Activated CD4-positive, alpha-beta T cell treated with anti-CD3 and anti-CD28 coated beads for 48 hours (primary cell): ENCODE data around the gene IRX6.

ENCODE experiments used
- DNase-seq: peaks from one replicate; pipeline ENCODE4 v3.0.0-alpha.2; 2020

IRX6 gene

DNA sequence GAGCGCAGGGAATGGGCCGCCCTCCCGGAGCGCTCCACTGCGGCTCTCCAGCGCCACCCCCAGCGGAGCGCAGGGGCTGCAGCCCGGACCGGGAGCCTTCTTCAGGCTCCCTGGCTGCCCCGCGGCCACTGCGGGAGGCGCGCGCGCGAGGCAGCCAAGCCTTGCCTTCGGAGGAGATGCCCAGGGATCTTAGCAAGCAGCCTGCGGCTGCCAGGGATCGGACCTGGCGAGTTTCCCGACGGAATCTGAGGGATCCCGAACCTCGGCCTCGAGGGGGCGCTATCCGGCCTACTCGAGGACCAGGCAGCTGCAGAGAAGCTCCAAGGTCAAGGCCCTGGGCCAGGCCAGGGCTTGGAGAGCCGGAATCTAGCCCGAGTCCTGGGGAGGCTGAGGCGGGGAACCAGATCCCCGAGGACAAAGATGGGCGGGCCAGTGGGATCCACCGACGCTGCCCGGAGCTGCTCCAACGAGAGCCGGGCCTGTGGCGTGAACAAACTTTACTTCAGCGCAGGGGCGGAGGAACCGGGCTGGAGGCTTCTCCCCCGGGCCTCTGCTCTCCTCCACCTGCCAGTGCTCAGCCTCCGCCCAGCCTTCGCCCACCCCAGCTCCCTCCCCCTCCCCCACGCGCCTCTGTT, at the start of gene IRX6:
Gene IRX6, plus strand, starts transcription at position 567 of the 635 bp plus-strand sequence. CDS start 889 bp downstream, outside the sequence.
- no peak for DNase-seq

DNA sequence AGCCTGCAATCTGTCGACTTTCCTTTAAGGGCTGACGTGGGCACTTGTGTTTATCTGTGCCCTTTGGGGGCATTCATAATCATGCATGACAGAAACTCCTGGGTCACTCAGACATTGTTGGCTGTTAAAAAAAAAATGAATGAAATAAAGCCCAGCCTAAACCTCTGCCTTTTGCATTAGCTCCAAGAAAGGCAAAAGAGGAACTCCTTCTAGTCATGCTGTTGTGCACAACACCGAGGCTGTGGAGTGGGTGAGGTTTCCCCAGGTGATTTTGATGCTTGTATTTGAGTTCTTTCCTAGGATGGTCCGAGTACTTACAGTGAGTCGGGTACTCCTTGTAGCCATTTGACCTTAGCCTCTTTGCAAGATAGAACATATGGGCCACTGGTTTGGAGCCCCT, 49.6 kb upstream of the IRX6 start:
- no peak for DNase-seq

DNA sequence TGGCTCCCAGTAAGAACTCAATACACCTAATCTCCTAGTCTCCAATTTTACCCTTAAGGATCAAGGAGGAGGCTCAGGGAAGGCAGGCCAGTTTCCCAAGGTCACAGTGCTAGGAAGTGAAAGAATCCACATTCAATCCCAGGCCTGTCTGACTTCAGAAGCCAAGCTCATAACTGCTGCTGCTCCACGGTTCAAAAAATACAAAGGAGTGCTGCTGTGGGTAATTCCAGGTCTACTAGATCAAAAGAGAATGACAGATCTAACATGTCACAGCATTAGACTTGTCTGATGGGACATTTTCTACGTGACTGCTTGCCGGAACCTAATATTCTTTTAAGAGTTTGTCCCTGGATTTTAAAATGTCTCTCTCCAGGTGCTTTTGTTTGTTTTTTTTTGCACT, 48.8 kb upstream of the IRX6 start:
- no peak for DNase-seq

DNA sequence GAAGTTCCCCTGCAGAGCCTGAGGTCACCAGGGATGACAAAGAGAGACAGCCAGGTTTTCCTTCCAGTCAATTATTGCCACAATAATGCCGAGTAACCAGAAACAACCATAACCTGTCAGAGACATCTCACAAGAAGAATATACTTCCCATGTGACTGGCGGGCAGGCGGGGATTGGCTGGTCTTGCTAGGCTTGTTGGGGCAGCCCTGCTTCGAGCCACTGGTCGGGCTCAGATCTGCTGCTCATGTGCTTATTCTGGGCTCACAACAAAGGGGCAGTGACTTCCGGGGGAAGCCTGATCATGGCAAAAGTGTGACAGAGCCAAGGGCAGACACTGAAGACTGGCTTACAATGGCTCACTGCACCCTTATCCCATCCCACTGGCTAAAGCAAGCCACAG, 48.1 kb upstream of the IRX6 start:
- DNase-seq: no peak

DNA sequence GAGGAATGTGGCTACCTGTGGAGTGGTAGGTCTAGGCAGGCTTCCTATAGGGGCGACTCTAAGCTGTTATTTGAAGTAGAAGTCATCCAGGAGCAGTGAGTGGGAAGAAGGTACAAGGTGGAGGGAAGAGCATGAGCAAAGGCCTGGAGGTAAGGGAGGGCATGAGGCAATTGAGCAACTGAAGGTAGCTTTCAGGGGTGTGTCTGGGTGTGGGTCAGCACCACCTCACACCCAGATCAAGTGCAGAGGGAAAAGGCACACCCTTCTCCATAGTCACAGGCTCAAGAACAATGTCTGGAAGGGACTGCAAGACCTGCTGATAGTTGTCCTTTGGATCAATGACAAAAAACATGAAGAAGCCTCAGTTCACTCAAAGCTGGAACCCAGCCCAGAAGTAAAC, 46.5 kb upstream of the IRX6 start:
- no peak for DNase-seq

DNA sequence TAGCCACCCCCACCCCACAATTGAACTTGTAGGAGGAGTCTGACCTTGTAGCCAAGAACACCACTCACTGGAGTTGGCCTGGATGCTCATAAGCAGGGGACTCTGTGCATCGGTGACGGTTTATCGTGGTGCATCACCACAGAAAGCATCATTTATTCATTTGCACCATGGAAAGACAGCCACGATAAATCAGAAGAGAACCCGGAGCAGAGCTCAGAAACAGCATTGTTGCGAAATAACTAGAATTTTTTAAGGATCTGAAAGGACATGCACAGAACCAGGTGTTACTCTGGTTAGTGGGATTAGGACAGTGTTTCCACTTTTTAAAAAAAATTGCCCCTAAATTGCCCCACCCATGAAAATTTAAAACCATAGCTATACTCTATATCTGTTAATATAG, 44.4 kb upstream of the IRX6 start:
- no peak for DNase-seq

DNA sequence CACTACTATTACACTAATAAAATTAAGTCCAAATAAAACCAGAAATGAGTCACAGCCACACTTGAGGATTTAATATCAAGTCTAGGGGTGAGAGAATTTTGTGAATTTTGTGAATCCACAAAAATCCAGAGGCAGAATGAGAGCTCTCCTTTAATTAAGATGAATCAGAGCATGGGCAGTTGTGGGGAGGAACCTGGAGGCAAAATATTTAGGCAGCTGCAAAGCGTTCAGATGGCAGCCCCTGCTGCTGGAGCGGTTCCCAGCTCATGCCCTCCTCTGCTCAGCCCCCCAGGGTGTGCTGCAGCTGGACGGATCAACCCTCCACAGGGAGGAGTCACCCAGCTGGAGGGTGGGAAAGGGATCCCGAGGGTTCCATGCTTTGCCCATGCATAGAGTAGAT, 43.4 kb upstream of the IRX6 start:
- no peak for DNase-seq

DNA sequence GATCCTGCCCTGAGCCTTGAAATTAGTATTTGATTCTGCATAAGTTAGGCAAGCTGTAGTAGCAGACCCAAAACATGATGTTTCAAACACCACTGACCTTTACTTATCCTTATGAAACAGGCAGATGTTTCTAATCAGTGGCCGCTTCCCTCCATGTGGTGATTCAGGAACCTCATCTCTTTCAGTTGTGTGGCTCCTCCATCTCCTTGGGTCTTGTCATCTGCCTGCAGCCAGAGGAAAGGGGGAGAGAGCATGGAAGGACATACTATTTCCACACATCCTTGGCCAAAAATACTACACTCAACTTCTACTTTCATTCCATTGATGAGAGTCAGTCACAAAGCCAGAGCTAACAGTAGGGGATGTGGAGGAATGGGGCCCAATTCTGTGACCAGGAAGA, 41.6 kb upstream of the IRX6 start:
- DNase-seq: no peak

DNA sequence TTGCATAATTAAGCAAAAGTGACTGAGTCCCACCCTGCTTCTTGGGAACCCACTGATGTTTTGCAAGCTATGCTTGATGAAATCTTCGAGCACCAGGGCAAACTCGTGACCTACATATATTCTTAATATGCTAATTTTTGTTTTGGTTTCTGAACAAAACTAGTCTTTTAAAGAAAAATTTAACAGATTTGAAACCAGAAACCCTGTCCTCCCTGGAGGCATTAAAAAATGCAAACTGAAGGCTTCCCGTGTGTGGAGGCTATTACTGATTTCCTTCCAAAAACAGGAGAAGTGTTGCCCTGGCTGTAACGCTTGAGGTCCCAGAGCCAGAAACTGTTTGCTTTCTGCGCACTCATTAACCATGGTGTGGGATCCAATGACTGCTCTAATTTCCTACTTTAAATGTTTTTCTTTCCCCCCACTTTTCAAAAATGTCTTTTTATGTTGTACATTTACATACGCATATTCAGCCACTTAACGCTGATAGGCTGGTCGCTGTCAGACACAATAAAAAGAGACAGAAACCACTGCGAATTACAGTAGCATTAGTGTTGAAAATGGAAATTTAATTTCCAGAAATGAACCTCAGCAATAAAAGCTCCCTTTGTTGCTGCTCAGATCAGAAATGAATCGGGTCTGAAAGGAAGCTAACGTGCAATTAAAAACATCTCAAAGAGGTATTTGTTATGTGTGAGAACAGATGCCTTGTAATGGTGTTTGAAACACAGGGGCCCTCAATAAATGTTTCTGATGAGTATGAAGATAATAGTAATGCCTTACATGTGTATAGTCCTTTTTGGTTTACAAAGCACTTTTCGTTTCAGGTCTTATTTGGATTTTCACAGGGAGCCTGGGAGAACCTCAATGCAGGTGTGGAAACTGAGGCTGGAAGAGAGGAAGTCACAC, 39.9 kb upstream of the IRX6 start:
- no peak for DNase-seq

DNA sequence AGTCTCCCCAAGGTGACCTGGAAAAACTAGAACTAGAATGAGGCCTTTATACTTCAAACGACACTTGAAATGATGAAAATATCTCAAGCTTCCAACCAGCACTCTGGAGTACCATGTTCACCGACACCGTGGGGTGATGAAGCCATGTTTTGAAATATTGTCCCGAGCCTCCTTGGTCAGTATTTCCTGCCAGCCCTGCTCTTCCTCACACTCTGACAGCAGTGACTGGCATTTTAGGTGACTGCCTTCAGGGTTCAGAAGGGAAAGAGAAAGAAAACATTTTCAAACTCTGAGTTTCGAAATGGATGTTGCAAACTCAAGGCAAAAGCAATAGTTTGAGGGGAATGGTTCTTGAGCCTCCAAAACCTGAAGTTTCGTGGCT, 39.3 kb upstream of the IRX6 start:
- no peak for DNase-seq

DNA sequence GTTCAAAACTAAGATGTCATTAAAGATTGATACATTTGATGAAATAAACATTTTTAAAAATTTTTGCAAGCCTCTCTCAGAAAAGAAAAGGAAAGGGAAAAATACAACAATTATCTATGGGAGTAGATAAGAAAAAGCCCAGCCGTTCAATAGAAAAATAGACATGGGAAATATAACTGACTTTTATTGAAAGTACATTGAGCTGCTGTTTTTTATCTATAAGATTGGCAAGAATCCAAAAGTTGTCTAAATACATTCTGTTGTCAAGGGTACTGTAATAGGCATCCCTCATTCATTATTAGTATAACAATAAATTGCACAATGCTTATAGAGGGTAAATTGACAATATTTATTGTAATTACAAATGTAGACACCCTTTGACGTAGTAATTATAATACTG, 38.4 kb upstream of the IRX6 start:
- no peak for DNase-seq

DNA sequence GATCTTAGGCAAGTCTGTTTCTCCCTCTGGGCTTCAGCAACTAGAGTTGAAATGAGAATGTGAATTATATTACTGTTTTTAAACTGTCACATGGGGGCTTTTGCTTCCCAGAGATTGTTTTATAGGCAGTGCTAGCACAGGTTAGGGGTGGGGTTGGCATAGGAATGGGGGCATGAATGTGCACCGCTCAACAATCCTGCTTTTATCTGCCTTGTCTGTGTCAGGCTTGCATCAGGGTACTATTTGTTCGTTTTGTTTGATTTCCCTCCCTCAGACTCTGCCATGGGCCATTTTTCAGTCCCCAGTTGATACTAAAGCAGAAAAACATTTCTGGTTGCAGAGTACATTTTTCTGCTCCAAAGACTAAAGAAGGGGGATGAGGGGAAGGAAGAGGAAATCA, 34.6 kb upstream of the IRX6 start:
- no peak for DNase-seq

DNA sequence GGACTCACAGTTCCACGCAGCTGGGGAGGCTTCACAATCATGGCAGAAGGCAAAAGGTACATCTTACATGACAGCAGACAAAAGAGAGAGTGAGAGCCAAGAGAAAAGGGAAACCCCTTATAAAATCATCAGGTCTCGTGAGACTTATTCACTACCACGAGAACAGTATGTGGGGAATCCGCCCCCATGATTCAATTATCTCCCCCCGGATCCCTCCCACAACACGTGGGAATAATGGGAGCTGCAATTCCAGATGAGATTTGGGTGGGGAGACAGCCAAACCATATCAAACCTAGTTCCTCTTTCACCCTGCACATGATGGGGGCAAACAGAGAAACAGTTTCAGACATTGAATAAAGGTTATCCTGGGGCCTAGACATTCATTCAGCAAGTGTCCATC, 32.2 kb upstream of the IRX6 start:
- no peak for DNase-seq

DNA sequence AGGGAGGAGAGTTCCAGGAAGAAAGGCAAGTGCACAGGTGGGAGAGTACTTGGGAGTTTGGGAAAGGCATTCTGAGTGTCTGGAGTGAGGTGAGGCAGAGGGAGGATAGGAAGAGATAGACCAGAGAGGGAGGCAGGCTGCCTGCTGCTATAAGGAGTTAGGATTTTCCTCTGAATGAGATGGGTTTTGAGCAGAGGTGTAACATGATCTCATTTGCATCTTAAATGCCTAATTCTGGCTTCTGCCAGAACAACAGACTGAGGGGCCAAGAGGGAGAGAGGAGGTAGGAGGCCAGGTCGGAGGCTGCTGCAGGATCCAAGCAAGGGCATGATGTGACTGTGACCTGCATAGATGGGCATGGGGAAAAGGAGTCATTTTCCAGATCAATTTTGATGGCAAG, 31.5 kb upstream of the IRX6 start:
- no peak for DNase-seq

DNA sequence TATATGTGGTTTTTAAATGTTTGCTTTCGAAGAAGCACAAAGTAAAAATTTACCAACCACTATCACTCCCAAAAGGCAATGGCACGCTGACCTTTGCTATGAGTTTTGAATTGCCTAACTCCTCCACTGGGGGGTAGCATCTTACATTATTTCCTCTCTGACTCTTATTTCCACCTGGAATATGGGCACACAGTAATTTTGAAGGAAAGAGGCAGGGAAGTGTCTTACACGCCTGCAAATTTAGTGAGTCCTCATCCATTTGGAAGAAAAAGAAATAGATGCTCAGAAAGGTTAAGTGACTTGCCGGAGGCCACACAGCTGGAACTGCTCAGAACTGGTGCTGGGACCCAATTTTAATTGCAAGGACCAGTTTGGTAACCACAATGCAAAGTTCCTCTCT, 29.9 kb upstream of the IRX6 start:
- DNase-seq: no peak

DNA sequence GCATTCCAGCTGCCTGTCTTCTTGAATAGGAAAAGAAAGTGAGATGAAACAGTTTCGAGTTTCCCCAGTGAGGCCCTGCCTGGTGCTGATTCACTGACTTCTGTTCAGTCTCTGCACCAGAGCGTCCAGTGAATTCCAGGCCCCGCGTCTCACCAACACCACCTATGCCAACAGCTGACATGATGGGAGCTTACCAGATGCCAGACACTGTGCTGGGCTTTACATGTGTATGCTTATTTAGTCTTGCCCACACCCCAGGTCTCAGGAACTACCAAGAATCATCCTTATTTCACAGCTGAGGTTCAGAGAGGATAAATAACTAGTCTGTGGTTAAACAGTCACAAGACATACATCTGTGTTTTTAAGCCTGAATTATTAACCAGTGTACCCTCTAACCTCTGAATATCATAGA, 29.1 kb upstream of the IRX6 start:
- DNase-seq: no peak

DNA sequence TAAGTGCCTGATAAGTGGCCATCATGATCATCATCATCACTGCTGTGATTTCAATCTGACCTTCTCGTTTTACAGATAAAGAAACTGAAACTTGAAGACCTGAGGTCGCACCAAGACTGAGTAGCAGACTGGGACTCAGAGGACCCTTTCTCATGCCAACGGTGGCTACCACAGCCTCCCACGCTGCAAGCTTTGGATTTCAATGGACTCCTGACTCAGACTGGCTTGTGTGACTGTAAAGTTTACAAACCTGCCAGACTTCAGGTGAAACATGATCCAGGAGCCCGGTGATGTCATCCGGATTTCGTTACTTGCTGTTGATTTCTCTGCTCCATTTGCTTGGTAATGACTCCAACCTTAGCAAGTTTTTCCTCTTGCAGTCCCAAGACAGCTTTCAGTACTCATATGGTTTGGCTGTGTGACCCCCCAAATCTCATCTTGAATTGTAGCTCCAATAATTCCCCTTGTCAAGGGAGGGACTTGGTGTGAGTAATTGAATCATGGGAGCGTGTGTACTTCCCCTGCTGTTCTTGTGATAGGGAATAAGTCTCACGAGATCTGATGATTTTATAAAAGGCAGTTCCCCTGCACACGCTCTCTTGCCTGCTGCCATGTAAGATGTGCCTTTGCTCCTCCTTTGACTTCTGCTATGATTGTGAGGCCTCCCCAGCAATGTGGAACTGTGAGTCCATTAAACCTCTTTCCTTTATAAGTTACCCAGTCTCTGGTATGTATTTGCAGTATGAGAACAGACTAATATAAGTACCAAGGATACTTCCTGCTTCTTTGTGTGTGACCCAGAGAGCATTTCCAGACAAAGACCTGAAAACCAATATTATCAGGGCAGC, 26.7 kb upstream of the IRX6 start:
- no peak for DNase-seq

DNA sequence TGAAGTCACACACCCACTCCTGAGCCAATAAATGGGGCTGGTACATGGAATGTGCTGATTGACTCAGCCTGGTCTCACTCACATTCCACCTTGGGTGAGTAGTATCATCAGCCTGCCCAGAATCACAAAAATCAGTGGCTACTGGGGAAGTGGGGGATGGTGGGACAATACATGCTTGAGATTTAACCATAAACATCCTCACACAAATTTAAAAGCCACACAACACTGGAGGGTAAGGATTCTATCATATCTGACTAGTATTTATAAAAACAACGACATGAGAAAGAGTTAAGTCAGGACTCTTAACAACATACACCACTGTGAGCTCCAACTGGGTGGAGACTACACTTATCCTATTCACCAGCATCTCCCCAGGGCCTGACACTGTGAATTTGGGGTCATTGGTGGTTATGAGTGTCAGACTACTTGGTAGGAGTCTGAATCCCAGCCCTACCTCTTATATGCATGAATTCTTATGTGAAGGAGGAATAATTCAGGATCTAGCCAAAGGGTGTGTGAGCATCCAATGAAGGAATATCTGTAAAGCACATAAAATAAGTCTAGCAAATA, 26.0 kb upstream of the IRX6 start:
- DNase-seq: no peak

DNA sequence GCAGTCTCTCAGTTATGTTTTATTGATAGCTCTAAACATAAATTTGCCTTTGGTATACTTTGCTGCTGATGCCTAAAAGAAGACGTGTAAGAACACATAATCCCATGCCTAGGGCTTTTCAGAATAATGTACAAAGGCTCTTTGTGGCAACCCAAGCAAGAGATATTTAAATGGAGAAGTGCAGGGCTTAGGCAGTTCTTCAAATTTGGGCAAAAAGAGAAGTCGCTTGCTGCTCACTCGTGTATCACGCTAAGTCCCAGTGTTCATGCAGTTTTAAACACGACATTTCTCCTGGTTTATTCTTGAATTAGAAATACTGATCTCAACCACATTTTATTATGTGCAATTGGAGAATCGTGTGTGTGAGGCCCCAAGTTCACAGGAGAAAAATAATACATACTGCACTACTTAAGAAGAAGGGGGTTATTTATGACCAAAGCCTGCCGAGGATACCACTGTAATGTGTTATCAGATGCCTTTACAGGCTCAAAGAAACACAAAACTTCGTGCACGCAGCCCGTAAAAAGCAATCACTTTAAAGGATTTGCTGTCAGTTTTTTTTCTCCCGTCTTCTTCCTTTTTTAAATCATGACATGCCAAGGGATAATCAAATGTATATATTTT, 22.5 kb upstream of the IRX6 start:
- no peak for DNase-seq

DNA sequence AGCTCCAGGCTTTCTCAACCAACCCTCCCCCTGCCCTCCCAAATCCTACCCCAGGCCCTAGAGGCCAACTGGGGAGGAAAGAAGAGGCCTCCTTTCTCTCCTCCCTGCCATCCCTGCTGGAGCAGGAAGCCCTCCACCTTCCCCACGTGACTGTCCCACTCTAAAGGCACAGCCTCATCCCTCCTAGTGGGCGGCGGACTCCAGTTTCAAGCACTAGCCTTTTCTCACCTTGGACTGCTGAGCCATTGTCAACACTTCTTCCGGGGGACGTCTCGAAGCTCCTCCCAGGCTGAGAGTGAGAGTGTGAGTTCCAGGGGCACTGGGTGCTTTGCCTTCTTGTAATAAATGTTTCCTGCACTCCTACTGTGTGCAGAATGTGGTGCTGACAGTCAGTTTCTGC, 21.4 kb upstream of the IRX6 start:
- DNase-seq: no peak

DNA sequence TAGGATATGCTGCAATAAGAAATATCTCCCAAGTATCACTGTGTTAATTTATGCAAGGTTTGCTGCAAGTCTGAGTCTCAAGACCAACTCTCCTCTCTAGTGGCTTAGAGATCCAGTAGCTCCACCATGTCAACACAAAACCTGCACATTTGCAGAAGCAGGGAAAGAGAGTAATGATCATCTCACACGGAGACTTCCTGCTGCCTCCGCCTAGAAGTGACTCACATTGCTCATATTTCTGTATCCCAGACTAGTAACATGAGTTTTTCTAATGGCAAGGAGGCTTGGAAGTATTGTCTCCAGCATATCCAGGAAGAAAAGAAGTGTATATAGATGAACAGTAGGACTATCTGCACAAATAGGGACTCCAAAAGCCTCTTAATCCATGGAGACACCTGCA, 15.0 kb upstream of the IRX6 start:
- DNase-seq: no peak

DNA sequence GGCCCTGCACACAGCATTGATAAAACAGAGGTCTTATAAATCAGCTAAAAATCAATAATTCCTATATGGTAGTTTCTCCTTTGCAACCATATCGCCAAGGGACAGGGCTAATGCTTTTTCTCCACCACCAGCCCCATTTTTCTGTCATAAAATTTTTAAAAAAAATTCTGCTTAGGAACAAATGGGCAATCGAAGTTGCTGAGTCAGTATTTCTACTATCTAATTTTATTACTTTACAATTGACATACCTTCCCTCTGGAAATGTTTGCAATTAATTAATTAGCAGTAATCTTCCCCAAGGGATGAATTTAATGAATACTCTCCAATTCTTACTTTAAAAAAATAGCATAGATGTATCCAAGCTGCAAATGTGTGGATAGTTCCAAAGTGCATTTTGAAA, 1.7 kb upstream of the IRX6 start:
- DNase-seq: no peak
